ENCODE results near the gene GJD4.

The GJD4 gene

GRCh38 chr10:35637462-35637861 is 32.3 kb downstream of the GJD4 start:
- H4K91ac ChIP-seq (ENCODE audit: low read length), result no peak overlapping the region
- peak overlapping the region; percentile 60 for H3K4me2 ChIP-seq (ENCODE audit: low read length, poor library complexity, severe bottlenecking)
- peaks cover 16% of the 10 kb centered on the region for H3K4me1 ChIP-seq (ENCODE audit: control insufficient read depth, insufficient read depth, low read depth, low read length)
- H4K8ac ChIP-seq (ENCODE audit: low read length), result no peak overlapping the region
- H3K79me1 ChIP-seq (replicated peaks; ENCODE audit: low read length, poor library complexity, severe bottlenecking), result peaks cover 4% of the 10 kb centered on the region
- H2BK120ac ChIP-seq (ENCODE audit: low read depth, low read length), result no peak overlapping the region
- H3K14ac ChIP-seq (ENCODE audit: low read length in 2 of 2), result no peak overlapping the region
- H2BK15ac ChIP-seq (ENCODE audit: low read depth, poor library complexity, severe bottlenecking), result peak overlapping the region; percentile 45
- DNase-seq, result peak; percentile 56
- no peak overlapping the region for H2AK5ac ChIP-seq (ENCODE audit: low read length, severe bottlenecking)
- no peak overlapping the region for H3K9ac ChIP-seq (ENCODE audit: low read length)
- no peak overlapping the region for H3K27ac ChIP-seq (ENCODE audit: low read length, poor library complexity, severe bottlenecking)
- no peak overlapping the region for H2BK12ac ChIP-seq (ENCODE audit: low read length in 2 of 2)
- H3K36me3 ChIP-seq (ENCODE audit: control insufficient read depth in 1 of 2, insufficient read depth in 2 of 2, low read depth in 1 of 2, low read length in 2 of 2), result no peaks in the 10 kb centered on the region
- H3K9me3 ChIP-seq (ENCODE audit: control insufficient read depth, low read length), result no peaks in the 10 kb centered on the region
- H3K27me3 ChIP-seq (ENCODE audit: control insufficient read depth in 1 of 2, insufficient read depth in 1 of 2, low read length in 2 of 2), result no peaks in the 10 kb centered on the region
- H3K4ac ChIP-seq (ENCODE audit: low read depth in 1 of 2, low read length in 2 of 2), result no peak overlapping the region
- no peak overlapping the region for H3K4me3 ChIP-seq (ENCODE audit: insufficient read depth in 1 of 2, low read depth in 1 of 2, low read length in 2 of 2)
- no peak overlapping the region for H2BK5ac ChIP-seq (ENCODE audit: low read depth, low read length, poor library complexity, severe bottlenecking)
- 3% methylated on average over 8 of the region's 8 CpGs for WGBS
- no peak overlapping the region for H3K18ac ChIP-seq (ENCODE audit: low read depth in 1 of 2, low read length in 2 of 2)
- H2AFZ ChIP-seq (ENCODE audit: low read depth, low read length), result no peak overlapping the region
- peak overlapping the region in 1 of 2 experiments; percentile 31 for H3K23ac ChIP-seq (ENCODE audit: low read length in 2 of 2)

GRCh38 chr10:35638101-35638500 is 33.0 kb downstream of the GJD4 start:
- H2BK120ac ChIP-seq (ENCODE audit: low read depth, low read length), result no peak overlapping the region
- H4K91ac ChIP-seq (ENCODE audit: low read length), result no peak overlapping the region
- peaks cover 19% of the 10 kb centered on the region for H3K4me1 ChIP-seq (ENCODE audit: control insufficient read depth, insufficient read depth, low read depth, low read length)
- H3K4ac ChIP-seq (ENCODE audit: low read depth in 1 of 2, low read length in 2 of 2), result peak overlapping the region in 1 of 2 experiments; percentile 53
- H3K18ac ChIP-seq (ENCODE audit: low read depth in 1 of 2, low read length in 2 of 2), result no peak overlapping the region
- H2BK12ac ChIP-seq (ENCODE audit: low read length in 2 of 2), result no peak overlapping the region
- H3K79me1 ChIP-seq (replicated peaks; ENCODE audit: low read length, poor library complexity, severe bottlenecking), result peaks cover 5% of the 10 kb centered on the region
- H2AK5ac ChIP-seq (ENCODE audit: low read length, severe bottlenecking), result no peak overlapping the region
- H3K4me3 ChIP-seq (ENCODE audit: insufficient read depth in 1 of 2, low read depth in 1 of 2, low read length in 2 of 2), result no peak overlapping the region
- H3K4me2 ChIP-seq (ENCODE audit: low read length, poor library complexity, severe bottlenecking), result no peak overlapping the region
- H3K27me3 ChIP-seq (ENCODE audit: control insufficient read depth in 1 of 2, insufficient read depth in 1 of 2, low read length in 2 of 2), result no peaks in the 10 kb centered on the region
- H3K23ac ChIP-seq (ENCODE audit: low read length in 2 of 2), result no peak overlapping the region
- H2BK5ac ChIP-seq (ENCODE audit: low read depth, low read length, poor library complexity, severe bottlenecking), result no peak overlapping the region
- no peak overlapping the region for H2BK15ac ChIP-seq (ENCODE audit: low read depth, poor library complexity, severe bottlenecking)
- H3K36me3 ChIP-seq (ENCODE audit: control insufficient read depth in 1 of 2, insufficient read depth in 2 of 2, low read depth in 1 of 2, low read length in 2 of 2), result no peaks in the 10 kb centered on the region
- no peak overlapping the region for H4K8ac ChIP-seq (ENCODE audit: low read length)
- no peak overlapping the region for H2AFZ ChIP-seq (ENCODE audit: low read depth, low read length)
- no peak overlapping the region for H3K14ac ChIP-seq (ENCODE audit: low read length in 2 of 2)
- no peak overlapping the region for H3K9ac ChIP-seq (ENCODE audit: low read length)
- DNase-seq, result peak; percentile 54
- no peak overlapping the region for H3K27ac ChIP-seq (ENCODE audit: low read length, poor library complexity, severe bottlenecking)
- H3K9me3 ChIP-seq (ENCODE audit: control insufficient read depth, low read length), result no peaks in the 10 kb centered on the region
- 29% methylated on average over 1 of the region's 4 CpGs for WGBS

DNA sequence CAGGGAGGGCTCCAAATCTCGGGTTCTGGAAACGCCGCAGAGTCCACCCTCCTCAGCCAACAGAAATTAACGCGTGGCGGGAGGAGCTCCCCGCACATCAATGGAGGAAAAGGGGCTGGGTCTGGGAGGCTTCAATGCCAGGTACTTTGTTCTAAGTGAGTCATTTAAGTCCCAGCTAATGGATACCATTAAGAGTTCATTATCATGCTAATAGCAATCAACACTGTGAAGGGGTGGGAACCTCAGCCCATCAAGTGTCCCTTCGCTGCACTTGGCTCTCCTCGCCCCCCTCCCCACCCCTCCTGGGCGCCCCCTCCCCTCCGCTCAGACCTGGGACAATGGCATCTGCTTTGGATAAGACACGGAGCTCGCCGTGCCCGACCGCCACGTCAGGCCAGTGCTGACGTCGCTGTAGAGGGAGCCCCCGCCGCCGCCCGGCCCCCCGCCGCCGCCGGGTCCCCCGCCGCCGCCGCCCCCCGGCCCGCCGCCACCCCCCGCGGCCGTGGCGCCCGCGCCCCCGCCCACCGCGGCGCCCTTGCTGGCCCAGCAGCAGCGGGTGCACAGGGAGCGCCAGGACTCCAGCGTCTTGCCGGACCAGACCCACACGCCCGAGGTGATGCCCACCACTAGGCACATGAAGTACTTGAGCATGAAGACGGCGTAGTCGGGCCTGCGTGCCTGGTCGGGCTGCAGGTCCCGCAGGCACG is 34.0 kb downstream of the GJD4 start:
- H3K4ac ChIP-seq (ENCODE audit: low read depth in 1 of 2, low read length in 2 of 2), result peak overlapping the region in 1 of 2 experiments; percentile 45
- peak overlapping the region; percentile 57 to 70 for H3K4me3 ChIP-seq (ENCODE audit: insufficient read depth in 1 of 2, low read depth in 1 of 2, low read length in 2 of 2)
- H2BK12ac ChIP-seq (ENCODE audit: low read length in 2 of 2), result peak overlapping the region in 1 of 2 experiments; percentile 84
- H3K4me1 ChIP-seq (ENCODE audit: control insufficient read depth, insufficient read depth, low read depth, low read length), result peaks cover 19% of the 10 kb centered on the region
- H3K9me3 ChIP-seq (ENCODE audit: control insufficient read depth, low read length), result no peaks in the 10 kb centered on the region
- H3K36me3 ChIP-seq (ENCODE audit: control insufficient read depth in 1 of 2, insufficient read depth in 2 of 2, low read depth in 1 of 2, low read length in 2 of 2), result no peaks in the 10 kb centered on the region
- peak overlapping the region; percentile 70 for H4K91ac ChIP-seq (ENCODE audit: low read length)
- H4K8ac ChIP-seq (ENCODE audit: low read length), result peak overlapping the region; percentile 16
- H3K23ac ChIP-seq (ENCODE audit: low read length in 2 of 2), result peak overlapping the region in 1 of 2 experiments; percentile 11
- H3K14ac ChIP-seq (ENCODE audit: low read length in 2 of 2), result peak overlapping the region in 1 of 2 experiments; percentile 99
- peak; percentile 33 for DNase-seq
- peak overlapping the region; percentile 59 for H3K4me2 ChIP-seq (ENCODE audit: low read length, poor library complexity, severe bottlenecking)
- no peak overlapping the region for H2BK5ac ChIP-seq (ENCODE audit: low read depth, low read length, poor library complexity, severe bottlenecking)
- H2AK5ac ChIP-seq (ENCODE audit: low read length, severe bottlenecking), result no peak overlapping the region
- H3K9ac ChIP-seq (ENCODE audit: low read length), result no peak overlapping the region
- no peak overlapping the region for H2BK15ac ChIP-seq (ENCODE audit: low read depth, poor library complexity, severe bottlenecking)
- no peak overlapping the region for H3K27ac ChIP-seq (ENCODE audit: low read length, poor library complexity, severe bottlenecking)
- WGBS, result under 1% methylated on average over 38 of the region's 57 CpGs
- no peak overlapping the region for H2AFZ ChIP-seq (ENCODE audit: low read depth, low read length)
- no peaks in the 10 kb centered on the region for H3K27me3 ChIP-seq (ENCODE audit: control insufficient read depth in 1 of 2, insufficient read depth in 1 of 2, low read length in 2 of 2)
- H3K18ac ChIP-seq (ENCODE audit: low read depth in 1 of 2, low read length in 2 of 2), result peak overlapping the region; percentile 23 to 77
- peaks cover 5% of the 10 kb centered on the region for H3K79me1 ChIP-seq (replicated peaks; ENCODE audit: low read length, poor library complexity, severe bottlenecking)
- H2BK120ac ChIP-seq (ENCODE audit: low read depth, low read length), result peak overlapping the region; percentile 45

- Histone ChIP-seq H3K36me3 (ENCODE audit: control insufficient read depth in 1 of 2, insufficient read depth in 2 of 2, low read depth in 1 of 2, low read length in 2 of 2) (no peaks in the 10 kb centered on the region), H3K27ac (ENCODE audit: low read length, poor library complexity, severe bottlenecking) (no peak overlapping the region), H3K14ac (ENCODE audit: low read length in 2 of 2) (peak overlapping the region in 1 of 2 experiments; percentile 99), H3K79me1 (replicated peaks; ENCODE audit: low read length, poor library complexity, severe bottlenecking) (peaks cover 5% of the 10 kb centered on the region), H2BK5ac (ENCODE audit: low read depth, low read length, poor library complexity, severe bottlenecking) (no peak overlapping the region), H3K4me3 (ENCODE audit: insufficient read depth in 1 of 2, low read depth in 1 of 2, low read length in 2 of 2) (peak overlapping the region; percentile 57 to 83), H3K9ac (ENCODE audit: low read length) (peak overlapping the region; percentile 77), H2BK15ac (ENCODE audit: low read depth, poor library complexity, severe bottlenecking) (no peak overlapping the region), H2AFZ (ENCODE audit: low read depth, low read length) (no peak overlapping the region), H3K27me3 (ENCODE audit: control insufficient read depth in 1 of 2, insufficient read depth in 1 of 2, low read length in 2 of 2) (no peaks in the 10 kb centered on the region), H2BK120ac (ENCODE audit: low read depth, low read length) (peak overlapping the region; percentile 22), H3K4ac (ENCODE audit: low read depth in 1 of 2, low read length in 2 of 2) (peak overlapping the region in 1 of 2 experiments; percentile 62), H3K4me2 (ENCODE audit: low read length, poor library complexity, severe bottlenecking) (peak overlapping the region; percentile 100), H2AK5ac (ENCODE audit: low read length, severe bottlenecking) (no peak overlapping the region), H3K9me3 (ENCODE audit: control insufficient read depth, low read length) (no peaks in the 10 kb centered on the region), H4K91ac (ENCODE audit: low read length) (peak overlapping the region; percentile 70), H3K23ac (ENCODE audit: low read length in 2 of 2) (peak overlapping the region in 1 of 2 experiments; percentile 97), H4K8ac (ENCODE audit: low read length) (peak overlapping the region; percentile 16), H2BK12ac (ENCODE audit: low read length in 2 of 2) (peak overlapping the region in 1 of 2 experiments; percentile 84), H3K18ac (ENCODE audit: low read depth in 1 of 2, low read length in 2 of 2) (peak overlapping the region; percentile 23 to 77), H3K4me1 (ENCODE audit: control insufficient read depth, insufficient read depth, low read depth, low read length) (peaks cover 21% of the 10 kb centered on the region)
- WGBS, result under 1% methylated on average over 71 of the region's 83 CpGs
- peak; percentile 69 for DNase-seq
These were observed 34.7 kb downstream of the GJD4 start for GRCh38 chr10:35639728-35640401.
